K562 (cell line): Measurements from ENCODE around the gene DOK3. TPM values are rescaled to one million over a fixed set of nuclear protein-coding genes. Genes with fewer than 3 reads are reported as not detected.

Source experiments
- ATAC-seq: fragments of 200-7000 bp; cut with Tn5 transposase; 3 replicates; pipeline ENCODE4 v1.9.1; 2020; ENCODE audit warnings: moderate library complexity
- BruUV-seq: library from RNA; stranded (reverse); fragments of 400-500 nt; replicated peaks from 2 replicates; lab custom pipeline; 2021; lab: Mats Ljungman, UMichigan
- CTCF ChIA-PET: fragments of 300-600 bp; formaldehyde crosslinking; extraction: SDS; loops from one replicate; lab custom pipeline; 2021; ENCODE audit warnings: low intra/inter-chr PET ratio; lab: Yijun Ruan, JAX
- POLR2A ChIA-PET: fragments of 300-600, 350-650 bp; sonication (Branson Sonifier 250); formaldehyde crosslinking; extraction: SDS; loops from one replicate; lab custom pipeline; 2021; ENCODE audit warnings: antibody characterized with exemption, inconsistent platforms; lab: Yijun Ruan, JAX
- DNase-seq, 4 experiments: peaks; one replicate each; pipeline versions ENCODE4 v3.0.0 to v3.0.0-alpha.2; 2011 to 2018; ENCODE audit warnings: low spot score in 3 of 4, mixed read lengths in 3 of 4; ENCODE audit errors: extremely low read depth in 1 of 4
- FAIRE-seq: peaks from 2 replicates; lab custom pipeline; 2011; peaks lifted over from hg19 to GRCh38; lab: Jason Lieb, UNC
- H2AFZ ChIP-seq: 2 replicates; pipeline ENCODE4 v1.6.0; 2011; ENCODE audit warnings: low read depth, low read length, control low read depth, inconsistent platforms
- H3K27ac ChIP-seq: fragments of 200-600 bp; 3 replicates; pipeline ENCODE4 v1.8.0; 2011; ENCODE audit warnings: low read depth, mild to moderate bottlenecking, control low read depth, inconsistent platforms, low read length, moderate library complexity, mixed read lengths; ENCODE audit errors: extremely low read depth
- H3K27me3 ChIP-seq, 2 experiments: fragments of 300-600 bp in 1 of 2; 2 replicates in 1 of 2; 3 replicates in 1 of 2; pipeline versions ENCODE4 v1.6.0 to v1.8.0; 2011; ENCODE audit warnings: inconsistent platforms in 2 of 2, low read length in 2 of 2, mild to moderate bottlenecking in 1 of 2, mixed read lengths in 1 of 2, moderate library complexity in 1 of 2; ENCODE audit not compliant: control insufficient read depth in 2 of 2, insufficient read depth in 2 of 2
- H3K36me3 ChIP-seq: fragments of 300-600 bp; 3 replicates; pipeline ENCODE4 v1.8.0; 2011; ENCODE audit warnings: mild to moderate bottlenecking, low read length, inconsistent platforms; ENCODE audit not compliant: control insufficient read depth, insufficient read depth
- H3K4me1 ChIP-seq, 2 experiments: fragments of 200-600 bp in 1 of 2; replicated peaks in 1 of 2; 2 replicates in 1 of 2; 3 replicates in 1 of 2; pipeline versions ENCODE4 v1.5.1 to v1.8.0; 2011; ENCODE audit warnings: inconsistent platforms in 2 of 2, low read length in 2 of 2, mild to moderate bottlenecking in 1 of 2, mixed read lengths in 1 of 2, moderate library complexity in 1 of 2; ENCODE audit not compliant: control insufficient read depth in 2 of 2, insufficient read depth in 2 of 2
- H3K4me2 ChIP-seq: 2 replicates; pipeline ENCODE4 v1.6.1; 2011; ENCODE audit warnings: low read length, control low read depth, inconsistent platforms, mixed read lengths; ENCODE audit not compliant: insufficient read depth
- H3K4me3 ChIP-seq: fragments of 200-600 bp; sonication (generic), shearing (Covaris generic); 2 replicates; pipeline ENCODE4 v1.5.1; 2016; ENCODE audit warnings: control low read depth, inconsistent platforms
- H3K79me2 ChIP-seq: fragments of 200-600 bp; 3 replicates; pipeline ENCODE4 v1.8.0; 2011; ENCODE audit warnings: low read length, inconsistent platforms; ENCODE audit not compliant: control insufficient read depth, insufficient read depth
- H3K9ac ChIP-seq, 2 experiments: 2 replicates each; pipeline versions ENCODE4 v1.6.0 to v1.6.1; 2011; ENCODE audit warnings: low read depth in 2 of 2, low read length in 2 of 2, control low read depth in 1 of 2, inconsistent platforms in 1 of 2, mild to moderate bottlenecking in 1 of 2, mixed read lengths in 1 of 2; ENCODE audit not compliant: insufficient read depth in 1 of 2
- H3K9me1 ChIP-seq: one replicate; pipeline ENCODE4 v1.6.0; 2011; ENCODE audit warnings: inconsistent platforms, mild to moderate bottlenecking, low read length, moderate library complexity; ENCODE audit not compliant: control insufficient read depth, insufficient read depth
- H3K9me3 ChIP-seq: replicated peaks from 2 replicates; pipeline ENCODE4 v1.5.1; 2011; ENCODE audit warnings: low read depth, low read length, inconsistent platforms; ENCODE audit not compliant: control insufficient read depth, insufficient read depth
- H4K20me1 ChIP-seq: replicated peaks from 2 replicates; pipeline ENCODE4 v1.6.1; 2011; ENCODE audit warnings: low read length, inconsistent platforms, mixed read lengths; ENCODE audit not compliant: control insufficient read depth, insufficient read depth
- POLR2A ChIP-seq: fragments of 450-650 bp; conservative IDR thresholded peaks from 2 replicates; pipeline ENCODE4 v1.6.1; 2016
- ZBTB33 ChIP-seq: sonication (generic); formaldehyde crosslinking; IDR thresholded peaks from 2 replicates; pipeline ENCODE4 v1.8.1; 2023; ENCODE audit warnings: mild to moderate bottlenecking, missing genetic modification reagents
- ZBTB5 ChIP-seq: fragments of 450-650 bp; IDR thresholded peaks from 2 replicates; pipeline ENCODE4 v1.6.1; 2017; ENCODE audit warnings: antibody characterized with exemption
- WGBS: fragments of 100-300 bp; shearing (Covaris generic); methylation state at CpG from one replicate; pipeline ENCODE4 v1.1.6; 2016; ENCODE audit warnings: low coverage, mixed read lengths; ENCODE audit not compliant: insufficient coverage; ENCODE audit errors: missing lambda C conversion rate; 5-methylcytosine and 5-hydroxymethylcytosine counted together
- in situ Hi-C: fragments of 300-500 bp; cut with MboI; formaldehyde crosslinking; loops from 4 replicates; pipeline ENCODE4 v1.15.0; 2018; ENCODE audit warnings: inconsistent platforms, mixed read lengths
- intact Hi-C: fragments of 100-400 bp; cut with micrococcal nuclease; formaldehyde crosslinking; loops from 2 replicates; pipeline ENCODE4 v1.14.2; 2022
- polyA plus RNA-seq, 8 experiments: library from polyadenylated mRNA; depleted of rRNA in 4 of 8; stranded (reverse) in 5 of 8; unstranded in 3 of 8; fragments of >200 nt; fragmentation: Nextera tagmentation in 2 of 8; fragmentation: Illumina TruSeq in 1 of 8; extraction: Ambion mirVana in 2 of 8; extraction: Trizol in 1 of 8; gene quantifications; 2 replicates each; pipeline versions ENCODE4 v1.2.1 to v1.2.3, GENCODE V29; 2011 to 2014; ENCODE audit warnings: inconsistent platforms in 1 of 8, missing spikeins in 1 of 8
- total RNA-seq, 7 experiments: library from RNA; depleted of rRNA in 6 of 7; stranded (reverse); fragments of >200 nt in 6 of 7; fragmentation: Illumina TruSeq in 2 of 7; extraction: Trizol in 2 of 7; gene quantifications; 2 replicates each; pipeline versions ENCODE4 v1.2.1 to v1.2.3, GENCODE V29; 2011 to 2021; ENCODE audit warnings: low replicate concordance in 1 of 7

Gene DOK3
- total and polyA plus RNA-seq, 9 of the 15 experiments (the other 6 are each of a cell fraction or from before 2014, with no cell fraction given), result 1.3 to 23.0 (median 8.0) TPM

GRCh38 chr5:177510567-177511053 lies 984 bp upstream of the DOK3 start:
- intact Hi-C loops, result no loop called here
- no peak for ATAC-seq

More at GRCh38 chr5:177510567-177511053, 984 bp upstream of the DOK3 start:
- H3K4me2 ChIP-seq, result no peak overlapping the region
- peak; percentile 35; the same call in 1 of the 2 replicates for TF ChIP-seq ZBTB33
- TF ChIP-seq POLR2A, result peak; percentile 24; the same call in 1 of the 2 replicates
- TF ChIP-seq ZBTB5, result no peak
- ChIA-PET POLR2A (interaction anchor here (1.0 to 4.5 kb wide), 4 partner anchors 12 to 15 kb away, joined by 3 to 26 read pairs (median 7); partner anchors contain the start of gene PDLIM7), CTCF (interaction anchor here (0.6 kb wide), 1 partner anchor 54 kb away, joined by 3 read pairs; no protein-coding TSS in a partner anchor)
- H3K9me3 ChIP-seq, result no peaks in the 10 kb centered on the region
- H2AFZ ChIP-seq, result no peak overlapping the region
- H3K9me1 ChIP-seq, result no peaks in the 10 kb centered on the region
- H3K36me3 ChIP-seq, result peaks cover 75% of the 10 kb centered on the region
- WGBS, result 86% methylated on average over 14 of the region's 15 CpGs
- peak overlapping the region; percentile 80; the same call in 1 of the 3 replicates for H3K27ac ChIP-seq
- no peak overlapping the region for H3K4me3 ChIP-seq
- H3K4me1 ChIP-seq, result peaks cover 28 to 58% of the 10 kb centered on the region in 2 experiments
- no peaks in the 10 kb centered on the region for H4K20me1 ChIP-seq
- FAIRE-seq (peak; percentile 58), DNase-seq (no peak)
- no TSS peak for BruUV-seq
- no peaks in the 10 kb centered on the region for H3K27me3 ChIP-seq
- peak overlapping the region in 1 of 2 experiments; percentile 53; a peak in 2 of 4 replicates for H3K9ac ChIP-seq
- in situ Hi-C loops, result no loop called here
- peaks cover 28% of the 10 kb centered on the region for H3K79me2 ChIP-seq
